Gastrocnemius medialis (tissue), 4 donors: Measurements from ENCODE around the gene MTG2.

Experiments used
- CTCF ChIP-seq, 5 experiments: fragments of 450-650 bp in 3 of 5; fragments of 200-600 bp in 2 of 5; sonication (generic) in 2 of 5; IDR thresholded peaks in 4 of 5; conservative IDR thresholded peaks in 1 of 5; 1 replicate in 4 of 5; 2 replicates in 1 of 5; pipeline ENCODE4 v1.5.1; 2016 to 2019; ENCODE audit warnings: antibody characterized with exemption in 5 of 5, mild to moderate bottlenecking in 3 of 5, moderate library complexity in 3 of 5
- POLR2A ChIP-seq, 2 donors: fragments of 450-650 bp; IDR thresholded peaks; one replicate each; pipeline ENCODE4 v1.6.1; 2017; ENCODE audit warnings: antibody characterized with exemption in 2 of 2, mild to moderate bottlenecking in 2 of 2, moderate library complexity in 2 of 2

- TF ChIP-seq CTCF (IDR thresholded peaks at IDR 0.05 in 4 of 5, conservative IDR thresholded peaks at IDR 0.05 in 1 of 5) = no peak
- TF ChIP-seq POLR2A (IDR thresholded peaks at IDR 0.05) = no peak
Observed at GRCh38 chr20:62215020-62215990, 32.5 kb downstream of the MTG2 start.
